DMS114 treated with DMSO at 0.1 percent for 48 hours (cell line): Measurements from ENCODE around the gene FMN1.

Experiments
- DNase-seq: peaks from one replicate; lab custom pipeline; 2025; ENCODE audit not compliant: unreplicated experiment; lab: John Stamatoyannopoulos, UW

Gene FMN1, protein sequence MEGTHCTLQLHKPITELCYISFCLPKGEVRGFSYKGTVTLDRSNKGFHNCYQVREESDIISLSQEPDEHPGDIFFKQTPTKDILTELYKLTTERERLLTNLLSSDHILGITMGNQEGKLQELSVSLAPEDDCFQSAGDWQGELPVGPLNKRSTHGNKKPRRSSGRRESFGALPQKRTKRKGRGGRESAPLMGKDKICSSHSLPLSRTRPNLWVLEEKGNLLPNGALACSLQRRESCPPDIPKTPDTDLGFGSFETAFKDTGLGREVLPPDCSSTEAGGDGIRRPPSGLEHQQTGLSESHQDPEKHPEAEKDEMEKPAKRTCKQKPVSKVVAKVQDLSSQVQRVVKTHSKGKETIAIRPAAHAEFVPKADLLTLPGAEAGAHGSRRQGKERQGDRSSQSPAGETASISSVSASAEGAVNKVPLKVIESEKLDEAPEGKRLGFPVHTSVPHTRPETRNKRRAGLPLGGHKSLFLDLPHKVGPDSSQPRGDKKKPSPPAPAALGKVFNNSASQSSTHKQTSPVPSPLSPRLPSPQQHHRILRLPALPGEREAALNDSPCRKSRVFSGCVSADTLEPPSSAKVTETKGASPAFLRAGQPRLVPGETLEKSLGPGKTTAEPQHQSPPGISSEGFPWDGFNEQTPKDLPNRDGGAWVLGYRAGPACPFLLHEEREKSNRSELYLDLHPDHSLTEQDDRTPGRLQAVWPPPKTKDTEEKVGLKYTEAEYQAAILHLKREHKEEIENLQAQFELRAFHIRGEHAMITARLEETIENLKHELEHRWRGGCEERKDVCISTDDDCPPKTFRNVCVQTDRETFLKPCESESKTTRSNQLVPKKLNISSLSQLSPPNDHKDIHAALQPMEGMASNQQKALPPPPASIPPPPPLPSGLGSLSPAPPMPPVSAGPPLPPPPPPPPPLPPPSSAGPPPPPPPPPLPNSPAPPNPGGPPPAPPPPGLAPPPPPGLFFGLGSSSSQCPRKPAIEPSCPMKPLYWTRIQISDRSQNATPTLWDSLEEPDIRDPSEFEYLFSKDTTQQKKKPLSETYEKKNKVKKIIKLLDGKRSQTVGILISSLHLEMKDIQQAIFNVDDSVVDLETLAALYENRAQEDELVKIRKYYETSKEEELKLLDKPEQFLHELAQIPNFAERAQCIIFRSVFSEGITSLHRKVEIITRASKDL (N-terminal part only)

DNA sequence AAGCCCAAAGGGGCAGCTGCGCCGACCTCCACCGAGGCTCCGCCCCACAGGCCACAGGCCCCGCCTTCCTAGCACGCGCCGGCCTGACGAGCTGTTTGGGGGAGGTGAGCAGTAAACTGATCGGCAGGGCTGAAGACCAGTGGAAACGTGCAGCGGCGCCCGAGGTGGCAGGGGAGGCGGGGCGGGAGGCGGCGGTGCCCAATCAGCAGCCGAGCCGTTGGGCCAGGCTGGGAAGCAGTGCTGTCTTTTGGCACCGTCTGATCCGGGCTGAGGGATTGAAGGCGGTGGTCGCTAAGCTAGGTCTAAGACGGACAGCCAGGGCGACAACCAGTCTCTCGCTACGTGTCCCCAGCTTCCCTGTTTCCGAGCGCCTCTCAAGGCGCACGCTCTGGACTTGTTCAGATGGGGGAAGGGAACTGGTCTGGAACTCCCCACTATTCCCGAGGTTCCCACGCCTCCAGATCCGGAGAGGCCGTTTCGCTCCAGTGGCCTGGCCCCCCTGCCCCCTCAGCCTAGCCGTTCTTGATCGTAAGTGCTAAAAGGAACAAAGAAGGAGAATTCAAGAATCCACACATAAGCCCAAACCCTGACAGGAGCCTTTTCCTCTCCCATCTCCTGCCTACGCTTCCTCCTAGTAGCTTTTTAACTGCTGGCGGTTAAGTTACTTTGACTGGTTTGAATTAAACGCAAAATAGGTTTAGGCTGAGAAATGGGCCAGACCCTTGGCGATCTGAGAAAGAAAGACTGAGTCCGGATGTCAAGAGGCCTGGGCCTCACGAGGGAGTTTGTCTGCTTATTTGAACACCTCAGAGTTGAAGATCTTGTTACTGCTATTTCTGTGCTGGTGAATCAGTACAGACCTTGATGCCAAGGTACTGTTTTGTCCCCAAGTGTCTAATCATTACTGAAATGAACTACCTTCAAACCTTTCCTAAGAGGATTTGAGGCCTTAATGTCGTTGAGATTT lies at the start of gene FMN1:
Gene FMN1 (minus strand): TSS at position 11 of the 967 bp plus-strand sequence. CDS start 39,800 bp downstream, outside the sequence.
- peak; percentile 89 for DNase-seq

DNA sequence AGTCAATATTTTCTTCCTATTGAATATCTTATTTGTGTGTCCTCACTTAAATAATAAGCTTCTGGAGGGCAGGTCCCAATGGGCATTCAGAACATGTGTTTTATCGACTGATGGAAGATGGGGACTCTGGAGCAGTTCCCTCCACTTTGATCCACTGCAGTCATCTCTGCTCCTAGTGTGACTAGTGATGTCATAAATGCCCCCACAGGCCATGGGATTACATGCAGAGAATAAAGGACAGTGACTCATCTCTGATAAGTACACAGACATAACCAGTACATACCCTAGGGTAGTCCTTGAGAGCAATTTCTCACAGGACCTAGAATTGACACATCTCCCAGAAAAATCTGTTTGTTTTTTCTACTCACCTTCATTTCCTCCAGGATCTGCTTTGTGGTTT lies 49.4 kb upstream of the FMN1 start:
- DNase-seq, result no peak

DNA sequence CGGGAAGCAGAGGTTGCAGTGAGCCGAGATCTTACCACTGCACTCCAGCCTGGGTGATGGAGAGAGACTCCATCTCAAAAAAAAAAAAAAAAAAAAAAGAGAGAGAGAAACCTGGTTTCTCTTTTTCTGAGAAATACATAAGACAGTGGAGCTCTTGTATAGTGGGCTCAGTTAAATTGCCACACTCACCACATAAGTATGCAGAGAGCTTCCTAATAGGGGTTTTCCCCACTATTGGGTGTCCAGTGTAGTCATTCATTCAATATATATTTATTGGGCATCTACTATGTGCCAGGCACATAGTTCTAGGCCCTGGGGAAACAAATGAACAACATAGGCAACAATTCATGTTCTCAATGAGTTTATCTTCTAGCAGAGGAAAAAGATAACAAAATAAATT lies 48.9 kb upstream of the FMN1 start:
- DNase-seq, result no peak

DNA sequence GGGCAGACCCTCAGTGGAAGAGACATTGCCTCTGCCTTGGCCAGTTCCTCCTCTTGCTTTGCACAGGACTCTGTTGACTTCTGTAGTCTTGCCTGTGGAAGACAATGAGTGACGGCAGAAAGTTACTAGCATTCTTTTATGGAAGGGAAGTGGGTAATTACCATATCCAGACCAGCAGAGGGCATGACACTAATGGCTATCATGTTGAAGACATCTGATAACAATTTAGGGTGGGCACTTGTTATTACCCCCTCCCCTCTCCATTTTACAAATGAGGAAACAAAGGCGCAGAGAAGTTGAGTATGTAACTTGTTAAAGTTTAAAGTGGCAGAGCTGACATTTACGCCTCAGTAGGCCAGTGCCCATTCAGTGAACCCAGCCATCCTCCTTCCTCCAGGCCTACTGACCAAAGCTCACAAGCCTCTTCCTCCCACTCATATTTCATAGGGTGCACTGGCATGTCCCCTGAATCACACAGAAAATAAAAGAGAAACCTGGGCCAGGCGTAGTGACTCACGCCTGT lies 48.2 kb upstream of the FMN1 start:
- no peak for DNase-seq

DNA sequence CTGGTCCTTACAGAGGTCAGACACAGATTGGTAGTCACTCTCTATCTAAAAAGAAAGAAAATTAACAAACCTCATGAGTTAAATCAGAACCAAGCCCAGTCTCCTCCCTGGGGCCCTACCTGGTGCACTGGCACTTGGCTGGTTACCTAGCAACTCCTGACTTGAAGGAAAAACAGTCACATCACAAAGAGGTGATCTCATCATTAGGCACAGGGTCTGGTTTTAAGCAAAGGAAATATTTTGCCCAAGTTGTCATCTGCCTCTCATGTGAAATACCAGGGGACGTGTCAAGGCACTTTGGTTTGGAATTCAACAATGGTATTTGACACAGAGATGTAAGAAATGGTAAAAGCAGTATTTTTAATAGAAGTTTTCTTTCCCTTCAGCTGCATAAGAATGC lies 47.7 kb upstream of the FMN1 start:
- no peak for DNase-seq

DNA sequence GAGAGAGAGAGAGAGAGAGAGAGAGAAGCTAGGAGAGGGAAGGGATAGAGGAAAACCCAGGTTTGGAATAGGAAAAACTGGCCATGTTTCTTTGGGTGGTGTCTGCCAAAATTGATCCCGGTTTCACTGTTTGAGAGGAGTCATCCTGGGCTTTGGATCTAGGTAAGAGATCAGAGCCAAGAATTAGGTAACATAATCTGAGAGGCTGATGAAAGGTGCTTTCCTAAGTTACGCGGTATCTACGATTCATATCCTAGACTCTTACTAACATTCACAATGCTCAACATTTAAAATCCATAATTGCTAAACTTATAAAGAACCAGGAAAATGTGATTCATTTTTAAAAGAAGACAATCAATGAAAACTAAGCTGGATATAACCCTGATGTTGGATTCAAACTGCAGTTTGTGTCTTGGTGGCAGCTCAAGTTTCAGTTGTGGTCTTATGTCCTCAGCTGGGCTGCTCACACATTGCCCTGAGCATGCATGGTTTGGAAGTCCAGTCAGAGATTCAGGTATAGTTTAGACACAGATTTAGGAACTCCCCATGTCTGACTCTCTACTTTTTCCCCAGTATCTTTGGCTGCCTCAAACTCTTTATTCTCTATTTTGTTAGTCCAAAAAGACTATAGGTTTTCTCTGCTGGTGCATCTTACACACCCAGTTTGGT lies 42.5 kb upstream of the FMN1 start:
- no peak for DNase-seq

DNA sequence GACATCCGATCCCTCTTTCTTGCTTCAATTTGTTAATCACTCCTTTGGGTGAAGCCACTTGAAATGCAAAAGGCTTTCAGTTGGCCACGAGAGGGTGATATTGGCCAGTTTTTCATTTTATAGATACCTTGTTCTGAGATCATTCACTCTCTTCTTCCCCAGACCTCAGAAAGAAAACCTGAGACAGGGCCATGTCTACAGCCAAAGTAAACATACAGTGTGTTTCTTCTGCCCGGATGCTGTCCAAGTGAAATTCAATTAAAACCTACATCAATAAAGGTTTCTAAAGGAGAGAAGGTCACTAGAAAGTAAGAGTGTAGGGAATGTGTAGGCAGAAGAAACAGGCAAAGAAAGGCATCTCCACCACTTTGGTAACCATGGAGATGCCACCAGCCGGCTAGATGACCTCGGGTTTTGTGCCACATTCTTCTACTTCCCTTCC lies 39.5 kb upstream of the FMN1 start:
- DNase-seq, result peak; percentile 56

DNA sequence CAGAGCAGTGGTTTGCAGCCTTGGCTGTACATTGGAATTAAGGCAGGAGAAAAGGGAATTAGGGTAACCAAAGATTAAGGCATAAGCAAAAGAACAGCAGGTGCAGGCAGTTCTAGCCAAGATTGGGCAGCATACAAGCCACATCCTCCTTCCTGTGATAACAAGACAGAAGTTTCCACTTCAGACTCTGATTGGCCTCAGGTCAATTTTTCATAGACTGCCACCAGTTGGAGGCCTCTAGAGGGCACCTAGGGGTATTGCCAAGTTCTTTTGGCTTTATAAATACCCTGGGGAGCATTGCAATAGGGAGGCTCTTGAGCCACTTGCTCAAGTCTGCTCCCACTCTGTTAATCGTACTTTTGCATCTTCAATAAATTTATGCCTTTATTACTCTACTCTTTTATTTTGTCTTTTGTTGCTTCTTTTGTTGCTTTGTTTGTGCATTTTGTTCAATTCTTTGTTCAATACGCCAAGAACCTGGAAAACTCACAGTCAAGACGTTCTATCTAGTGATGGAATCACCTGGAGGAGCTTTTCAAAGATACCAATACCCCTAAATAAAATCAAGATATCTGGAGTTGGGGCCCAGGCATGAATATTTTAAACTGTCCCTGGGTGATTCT lies 32.2 kb upstream of the FMN1 start:
- no peak for DNase-seq

DNA sequence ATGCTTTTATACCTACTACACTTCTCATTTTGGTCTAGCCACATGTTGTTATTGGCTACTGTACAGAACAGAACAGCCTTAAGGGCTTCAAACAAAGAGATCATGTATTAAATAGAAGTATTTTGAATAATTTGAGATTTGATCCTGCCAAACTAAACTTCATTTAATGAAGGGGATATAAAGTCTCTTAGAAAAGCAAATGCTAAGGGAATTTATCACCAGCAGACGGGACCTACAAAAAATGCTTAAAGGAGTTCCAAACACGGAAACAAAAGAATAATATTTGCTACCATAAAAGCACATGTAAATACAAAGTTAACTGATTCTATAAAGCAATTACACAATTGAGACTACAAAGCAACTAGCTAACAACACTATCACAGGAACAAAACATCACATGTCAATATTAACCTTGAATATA lies 23.6 kb upstream of the FMN1 start:
- DNase-seq, result no peak

DNA sequence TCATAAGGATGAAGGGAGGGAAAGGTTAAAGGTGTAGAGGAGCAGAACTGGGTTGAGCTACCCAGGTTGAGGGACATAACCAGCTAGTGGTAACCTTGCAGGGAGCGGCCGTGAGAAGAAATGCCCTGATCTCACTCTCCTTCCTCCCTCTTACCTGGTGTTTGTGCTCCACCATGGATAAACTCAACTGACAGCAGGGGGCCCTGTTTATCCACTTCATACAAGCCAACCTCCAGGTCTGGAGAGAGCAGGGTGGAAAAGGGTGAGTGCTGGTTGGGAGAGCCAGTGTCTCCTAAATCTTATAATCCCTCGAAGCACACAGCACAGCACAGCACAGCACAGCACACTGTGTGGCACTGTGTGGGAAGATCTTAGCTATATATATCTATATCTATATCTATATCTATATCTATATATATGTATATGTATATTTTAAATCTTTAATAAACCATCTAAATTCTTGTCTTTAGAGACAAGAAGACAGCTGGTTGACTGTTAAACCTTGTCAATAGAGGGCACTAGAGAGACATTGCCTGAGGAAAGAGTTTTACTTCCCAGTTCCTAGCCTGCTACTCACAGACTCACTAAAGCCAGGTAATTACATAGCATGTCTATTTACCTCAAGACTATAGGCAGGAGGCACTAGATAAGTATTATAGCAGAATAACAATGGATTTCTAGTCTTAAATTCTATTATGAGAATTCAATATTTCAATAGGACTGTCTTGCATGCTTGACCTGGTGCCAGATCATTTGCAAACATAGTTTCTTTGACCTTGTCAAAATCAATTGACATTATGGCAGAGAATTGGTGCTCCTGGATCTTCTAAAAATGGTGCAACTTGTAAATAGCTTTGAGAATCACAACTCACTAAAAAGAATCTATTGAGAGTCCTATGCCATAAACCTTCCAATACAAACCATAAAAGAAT lies 21.7 kb upstream of the FMN1 start:
- no peak for DNase-seq

DNA sequence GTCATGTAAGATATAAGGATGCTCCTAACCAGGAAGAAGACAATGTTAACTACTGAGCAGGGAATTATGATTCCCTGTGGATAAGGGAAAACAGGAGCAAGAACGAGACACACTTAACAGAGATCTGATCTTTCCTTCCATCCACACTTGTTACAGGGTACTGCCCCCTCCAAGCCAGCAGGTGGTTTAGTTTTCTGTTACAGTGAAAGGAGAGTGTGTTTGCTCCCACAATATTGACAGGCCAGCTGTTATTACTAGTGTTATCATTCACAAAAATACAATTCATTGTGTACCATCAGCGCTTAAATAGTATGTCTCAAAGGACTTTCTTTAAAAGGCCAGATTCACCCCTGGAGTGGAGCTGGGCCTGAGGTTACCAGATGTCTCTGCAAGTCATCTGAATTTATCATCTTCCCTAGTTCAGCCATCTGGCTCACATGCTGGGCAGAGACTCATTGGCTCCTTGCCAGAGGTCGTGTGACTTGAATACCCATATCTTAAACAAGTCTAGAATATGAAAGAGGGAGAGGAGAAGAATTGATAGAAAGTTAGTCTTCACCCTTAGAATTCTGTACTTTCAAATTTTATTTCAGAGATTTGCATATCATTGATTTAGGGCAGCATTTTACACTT lies 16.8 kb upstream of the FMN1 start:
- no peak for DNase-seq

DNA sequence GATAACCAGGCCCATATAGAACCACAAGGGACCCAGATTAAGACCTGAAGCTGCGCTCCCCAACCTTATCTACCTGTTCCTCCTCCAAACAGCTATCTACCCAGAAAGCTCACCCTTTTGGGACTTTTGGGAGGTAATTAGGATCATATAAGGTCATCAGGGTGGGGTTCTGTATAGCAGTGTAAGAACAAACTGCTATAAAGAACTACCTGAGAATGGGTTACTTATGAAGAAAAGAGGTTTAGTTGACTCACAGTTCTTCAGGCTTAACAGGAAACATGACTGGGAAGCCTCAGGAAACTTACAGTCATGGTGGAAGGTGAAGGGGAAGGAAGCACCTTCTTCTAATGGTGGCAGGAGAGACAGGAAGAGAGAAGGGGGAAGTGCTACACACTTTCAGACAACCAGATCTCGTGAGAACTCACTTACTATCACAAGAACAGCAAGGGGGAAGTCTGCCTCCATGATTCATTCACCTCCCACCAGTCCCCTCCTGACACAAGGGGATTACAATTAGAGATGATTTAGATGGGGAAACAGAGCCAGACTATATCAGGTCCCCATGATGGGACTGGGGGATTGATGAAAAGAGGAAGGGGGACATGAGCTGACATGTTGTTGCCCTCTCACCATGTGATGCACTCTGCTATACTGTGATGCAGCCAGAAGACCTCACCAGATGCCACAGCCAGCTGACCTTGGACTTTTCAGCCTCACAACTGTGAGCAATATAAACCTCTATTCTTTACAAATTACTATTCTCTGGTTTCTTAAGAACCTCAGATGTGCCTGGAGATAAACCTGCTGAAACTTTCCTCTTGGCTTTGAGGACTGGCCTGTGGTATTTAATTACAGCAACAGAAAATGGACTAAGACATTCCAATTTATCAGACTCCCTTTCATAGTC lies 15.3 kb upstream of the FMN1 start:
- DNase-seq, result no peak

DNA sequence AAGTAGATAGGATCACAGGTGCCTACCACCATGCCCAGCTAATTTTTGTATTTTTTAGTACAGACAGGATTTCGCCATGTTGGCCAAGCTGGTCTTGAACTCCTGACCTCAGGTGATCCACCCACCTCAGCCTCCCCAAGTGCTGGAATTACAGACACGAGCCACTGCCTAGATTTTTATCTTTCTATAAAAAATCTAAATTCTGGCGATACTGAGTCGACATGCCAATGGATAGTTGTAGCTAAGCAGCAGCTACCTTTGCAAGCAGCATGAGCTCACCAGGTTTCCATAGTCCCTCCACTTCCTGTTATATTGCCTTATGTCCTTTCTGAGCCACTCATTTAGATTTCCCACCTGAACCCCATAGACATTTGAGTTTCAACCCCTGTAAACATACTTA lies 13.1 kb upstream of the FMN1 start:
- no peak for DNase-seq

DNA sequence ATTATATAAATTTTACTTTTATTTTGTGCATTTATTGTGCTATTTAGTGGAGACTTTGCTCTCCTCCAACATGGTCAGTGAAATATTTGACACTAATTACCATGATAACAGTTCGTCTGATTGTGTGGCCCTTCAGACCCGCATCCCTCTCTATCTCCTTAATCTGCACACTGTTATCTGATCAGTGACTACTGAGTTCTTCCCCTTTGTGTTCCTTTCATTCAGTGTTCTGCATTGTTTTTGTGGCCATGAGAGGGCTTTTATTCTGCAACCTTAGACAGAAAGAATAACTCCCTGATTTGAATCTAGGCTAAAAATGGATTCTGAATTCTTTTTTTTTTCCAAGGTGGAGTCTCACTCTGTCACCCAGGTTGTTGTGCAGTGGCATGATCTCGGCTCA lies 11.9 kb upstream of the FMN1 start:
- DNase-seq, result no peak

DNA sequence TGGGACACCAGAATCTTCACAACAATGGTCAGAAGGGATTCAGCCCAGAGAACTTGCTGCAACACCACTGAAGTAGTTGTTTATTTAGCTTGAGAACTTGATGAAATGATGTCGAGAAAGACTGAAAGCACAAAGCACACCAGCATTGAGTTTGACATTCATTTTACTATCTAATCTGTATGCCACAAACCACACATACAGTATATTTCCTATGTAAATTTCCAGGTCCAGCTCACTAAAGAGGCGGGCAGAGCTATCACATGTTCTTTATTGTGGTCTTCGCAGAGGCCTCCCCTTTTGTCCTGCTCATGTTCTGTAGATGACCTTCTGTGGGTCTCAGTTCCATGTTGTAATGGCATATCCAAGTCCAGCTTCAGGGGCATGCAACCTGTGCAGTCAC lies 10.4 kb upstream of the FMN1 start:
- no peak for DNase-seq

DNA sequence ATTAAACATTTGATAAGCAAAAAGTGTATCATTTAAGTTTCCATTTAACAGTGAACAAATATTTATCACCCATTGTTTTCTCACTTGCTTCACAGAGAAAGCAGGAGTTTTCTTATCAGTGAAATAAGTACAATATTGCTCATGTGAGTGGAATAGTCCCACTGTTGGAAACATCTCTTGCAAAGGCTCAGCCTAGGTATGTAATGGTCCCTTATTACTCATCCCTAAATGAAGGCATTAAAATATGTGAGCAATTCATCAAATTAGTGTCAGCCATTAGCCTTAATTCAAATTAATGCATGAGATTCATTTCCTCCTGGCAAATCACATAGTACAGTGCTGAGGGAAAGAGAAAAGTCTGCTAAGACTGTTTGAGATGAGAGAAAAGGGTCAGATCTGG lies 9.6 kb upstream of the FMN1 start:
- no peak for DNase-seq
